Kidney (tissue), 14 donors: ENCODE data around the gene HOXA4. TPM values are rescaled to one million over a fixed set of nuclear protein-coding genes. Genes with fewer than 3 reads are reported as not detected.

Experiments used
- DNase-seq, 5 donors: peaks; one replicate each; pipeline ENCODE4 v3.0.0-alpha.2; 2013 to 2020
- FAIRE-seq: peaks from 2 replicates; lab custom pipeline; 2012; peaks lifted over from hg19 to GRCh38; lab: Jason Lieb, UNC
- H3K27ac ChIP-seq, 2 donors: one replicate each; pipeline ENCODE4 v1.7.0; 2013; ENCODE audit warnings: low read depth in 2 of 2, low read length in 2 of 2, inconsistent platforms in 1 of 2
- H3K27me3 ChIP-seq: one replicate; pipeline ENCODE4 v1.7.1; 2013; ENCODE audit warnings: low read length, inconsistent platforms; ENCODE audit not compliant: control insufficient read depth, insufficient read depth
- H3K36me3 ChIP-seq, 3 donors: one replicate each; pipeline versions ENCODE4 v1.7.0 to v1.7.1; 2013; ENCODE audit warnings: low read length in 3 of 3, control low read depth in 1 of 3, inconsistent platforms in 1 of 3; ENCODE audit not compliant: insufficient read depth in 3 of 3, control insufficient read depth in 2 of 3
- H3K4me1 ChIP-seq, 3 donors: one replicate each; pipeline versions ENCODE4 v1.7.0 to v1.7.1; 2013; ENCODE audit warnings: low read length in 3 of 3, inconsistent platforms in 1 of 3, low read depth in 1 of 3; ENCODE audit not compliant: control insufficient read depth in 2 of 3, insufficient read depth in 2 of 3
- H3K4me3 ChIP-seq, 3 donors: one replicate each; pipeline versions ENCODE4 v1.7.0 to v1.8.1; 2013; ENCODE audit warnings: low read length in 3 of 3, control low read depth in 1 of 3, inconsistent platforms in 1 of 3
- H3K9ac ChIP-seq, 3 donors: one replicate each; pipeline versions ENCODE4 v1.7.0 to v1.7.1; 2013; ENCODE audit warnings: low read length in 3 of 3, control low read depth in 1 of 3, inconsistent platforms in 1 of 3
- H3K9me3 ChIP-seq, 3 donors: one replicate each; pipeline versions ENCODE4 v1.7.0 to v1.7.1; 2013; ENCODE audit warnings: low read length in 3 of 3, control low read depth in 1 of 3, inconsistent platforms in 1 of 3; ENCODE audit not compliant: control insufficient read depth in 2 of 3, insufficient read depth in 1 of 3
- intact Hi-C: fragments of 100-400 bp; cut with DNase I; formaldehyde crosslinking; loops from one replicate; pipeline ENCODE4 v1.11.1; 2022
- polyA plus RNA-seq: library from polyadenylated mRNA; stranded (reverse); fragments of 350-450 nt; fragmentation: Illumina TruSeq; extraction: RNeasy Lipid Tissue Mini Kit (QIAGEN cat#74804); gene quantifications from one replicate; pipeline ENCODE4 v1.2.3, GENCODE V29; 2014; ENCODE audit warnings: low read depth, low replicate concordance; ENCODE audit not compliant: insufficient read depth
- total RNA-seq: library from RNA; stranded (reverse); fragmentation: NEBNext Ultra II Directional; extraction: Animal tissue kit (Norgen Biotek cat#: 25700); gene quantifications from one replicate; pipeline ENCODE4 v1.2.1, GENCODE V29; 2021
- TF ChIP-seq, protein P1 (sequence below): IDR thresholded peaks from 3 replicates; pipeline ENCODE4 v1.5.1; 2012; ENCODE audit warnings: mild to moderate bottlenecking, moderate library complexity, borderline replicate concordance; ENCODE audit not compliant: insufficient read depth; ENCODE audit errors: extremely low read depth
- donor health status: control.
- donor health status: control.
- donor health status: control.
- donor health status: control.
- donor health status: control.
- donor health status: DM: yes; HTN: yes; CAD: no.
- donor health status: Normal renal cell carcinoma (clear cell type).

Gene HOXA4
- total and polyA plus RNA-seq, 2 donors from 2014 or later: 11.2 to 13.0 TPM

DNA sequence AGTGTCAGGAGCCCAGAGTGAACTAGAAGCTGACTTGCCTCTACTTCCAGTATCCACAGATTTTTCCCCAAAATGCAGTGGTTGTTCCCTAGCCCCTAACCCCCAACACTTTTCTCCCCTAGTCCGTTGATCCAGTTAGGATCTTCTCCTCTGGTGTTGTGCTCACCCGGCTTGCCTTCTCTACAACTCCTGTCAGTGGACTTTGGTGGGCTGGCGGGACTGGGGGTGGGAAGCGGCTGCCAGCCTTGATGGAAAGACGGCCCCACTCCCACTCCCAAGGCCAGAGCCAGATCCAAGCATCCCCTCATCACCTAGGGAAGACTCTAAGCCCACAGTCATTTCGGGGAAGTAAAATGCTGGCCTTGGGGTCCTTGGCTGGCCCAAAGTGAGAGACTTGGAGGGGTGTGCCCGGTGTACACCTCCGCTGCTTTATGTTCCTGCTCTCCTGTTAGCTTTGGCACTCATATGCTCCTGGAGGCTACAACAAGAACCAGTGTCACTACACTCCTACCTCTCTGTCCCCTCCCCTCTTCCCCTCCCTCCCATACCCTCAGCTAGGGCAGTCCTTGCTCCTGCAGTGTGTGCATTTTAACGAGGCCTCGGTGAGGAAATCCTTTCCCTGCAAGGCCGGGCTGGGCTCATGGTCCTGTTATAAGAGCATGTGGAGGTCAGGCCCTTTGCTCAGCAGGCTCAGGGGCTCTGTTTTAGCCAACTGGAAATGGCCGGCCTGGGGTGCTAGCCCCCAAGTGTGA lies 44.5 kb upstream of the HOXA4 start:
- intact Hi-C loops: loop anchor here (10.0 kb wide), 1 partner anchor 1320 kb away; no protein-coding TSS in a partner anchor
- H3K9ac ChIP-seq: peak overlapping the region; percentile 10 to 56 (median 47)

DNA sequence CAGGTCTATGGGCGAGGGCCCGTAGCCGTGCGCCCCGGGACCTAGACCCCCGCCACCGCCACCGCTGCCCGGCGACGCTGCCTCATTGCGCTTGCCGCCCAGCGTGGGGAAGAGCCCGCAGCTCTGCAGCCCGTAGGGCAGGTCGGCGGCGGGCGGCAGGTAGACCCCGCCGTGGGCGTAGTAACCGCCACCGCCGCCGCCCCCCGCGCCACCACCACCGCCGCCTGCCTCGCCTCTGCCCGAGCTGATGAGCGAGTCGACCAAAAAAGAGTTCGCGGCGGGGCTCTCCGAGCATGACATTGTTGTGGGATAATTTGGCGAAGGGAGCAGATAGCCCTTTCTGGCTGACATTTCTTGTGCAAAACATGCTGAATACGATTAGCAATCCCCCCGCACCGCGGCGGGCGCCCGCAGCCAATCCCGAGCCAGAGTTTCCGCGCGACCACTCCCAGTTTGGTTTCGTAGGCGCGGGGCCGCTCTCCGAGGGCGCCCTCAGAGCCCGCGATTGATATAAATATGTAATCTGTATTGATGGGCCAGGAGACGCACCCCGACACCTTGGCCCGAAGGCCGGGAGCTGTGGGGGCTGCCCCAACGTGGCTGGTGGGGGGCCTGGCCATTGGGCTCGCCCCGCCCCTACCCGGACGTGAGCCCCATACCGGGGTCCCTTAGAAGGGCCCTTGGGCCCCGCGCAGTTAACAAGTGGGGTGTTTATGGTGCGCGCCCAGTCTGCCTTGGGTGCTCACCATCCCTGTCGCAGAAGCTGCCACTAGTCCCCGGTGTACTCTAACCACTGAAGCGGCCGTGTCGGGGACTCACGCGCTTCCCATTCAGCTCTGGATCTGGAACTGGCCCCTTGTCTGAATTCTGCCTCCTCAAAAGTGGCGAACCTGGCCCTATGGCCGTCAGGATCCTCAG lies 43.7 kb upstream of the HOXA4 start, which contains the start of gene HOXA10:
HOXA10 (minus strand) TSS at position 365 of the 918 bp plus-strand sequence; CDS start at position 351, 14 bp downstream.
- Histone ChIP-seq H3K4me1 (no peaks in the 10 kb centered on the region), H3K4me3 (peak within 1 kb of the TSS; percentile 62 to 86 (median 86)), H3K27ac (peak within 1 kb of the TSS; percentile 84 to 90), H3K9me3 (no peaks in the 10 kb centered on the region), H3K27me3 (no peaks in the 10 kb centered on the region), H3K9ac (peak within 1 kb of the TSS; percentile 48 to 95 (median 72)), H3K36me3 (no peaks in the 10 kb centered on the region)
- DNase-seq (peak; percentile 91 to 95 (median 93)), FAIRE-seq (no peak)
- TF ChIP-seq, protein P1, sequence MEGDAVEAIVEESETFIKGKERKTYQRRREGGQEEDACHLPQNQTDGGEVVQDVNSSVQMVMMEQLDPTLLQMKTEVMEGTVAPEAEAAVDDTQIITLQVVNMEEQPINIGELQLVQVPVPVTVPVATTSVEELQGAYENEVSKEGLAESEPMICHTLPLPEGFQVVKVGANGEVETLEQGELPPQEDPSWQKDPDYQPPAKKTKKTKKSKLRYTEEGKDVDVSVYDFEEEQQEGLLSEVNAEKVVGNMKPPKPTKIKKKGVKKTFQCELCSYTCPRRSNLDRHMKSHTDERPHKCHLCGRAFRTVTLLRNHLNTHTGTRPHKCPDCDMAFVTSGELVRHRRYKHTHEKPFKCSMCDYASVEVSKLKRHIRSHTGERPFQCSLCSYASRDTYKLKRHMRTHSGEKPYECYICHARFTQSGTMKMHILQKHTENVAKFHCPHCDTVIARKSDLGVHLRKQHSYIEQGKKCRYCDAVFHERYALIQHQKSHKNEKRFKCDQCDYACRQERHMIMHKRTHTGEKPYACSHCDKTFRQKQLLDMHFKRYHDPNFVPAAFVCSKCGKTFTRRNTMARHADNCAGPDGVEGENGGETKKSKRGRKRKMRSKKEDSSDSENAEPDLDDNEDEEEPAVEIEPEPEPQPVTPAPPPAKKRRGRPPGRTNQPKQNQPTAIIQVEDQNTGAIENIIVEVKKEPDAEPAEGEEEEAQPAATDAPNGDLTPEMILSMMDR: no peak
- intact Hi-C loops: loop anchor here (10.0 kb wide), 1 partner anchor 1319 kb away; no protein-coding TSS in a partner anchor

More for the DNA sequence above, 44.5 kb upstream of the HOXA4 start:
- no peaks in the 10 kb centered on the region for H3K36me3 ChIP-seq
- peak overlapping the region; percentile 7 to 86 (median 86) for H3K4me3 ChIP-seq
- DNase-seq (peak; percentile 67 to 93 (median 92)), FAIRE-seq (no peak)
- H3K27ac ChIP-seq: peak overlapping the region; percentile 84 to 90
- no peaks in the 10 kb centered on the region for H3K27me3 ChIP-seq
- no peaks in the 10 kb centered on the region for H3K9me3 ChIP-seq
- peaks cover 0 to 4% (median 0%) of the 10 kb centered on the region in 3 donors for H3K4me1 ChIP-seq
- TF ChIP-seq, protein P1: no peak

DNA sequence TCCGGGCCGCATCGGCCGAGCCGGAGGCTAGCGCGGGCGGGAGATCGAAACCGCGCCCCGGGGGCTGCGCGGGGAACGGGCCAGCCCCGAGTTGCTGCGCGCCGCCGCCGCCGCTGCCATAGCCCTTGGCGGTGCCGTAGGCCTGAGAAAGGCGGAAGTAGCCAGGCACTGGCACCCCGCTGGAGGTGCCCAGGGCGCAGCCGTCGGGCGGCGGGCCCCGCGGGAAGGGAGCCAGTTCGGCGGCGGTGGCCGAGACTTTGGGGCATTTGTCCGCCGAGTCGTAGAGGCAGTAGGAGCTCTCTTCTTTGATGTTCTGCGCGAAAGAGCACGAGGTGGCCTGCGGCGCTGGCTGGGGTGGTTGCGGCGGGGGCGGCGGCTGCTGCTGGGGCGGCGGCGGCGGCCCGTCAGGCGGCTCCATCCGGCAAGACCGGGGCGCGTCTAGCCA lies 43.0 kb upstream of the HOXA4 start:
- DNase-seq (peak in 3 of 5 donors; percentile 21 to 79 (median 42)), FAIRE-seq (no peak)
- Histone ChIP-seq H3K4me1 (no peaks in the 10 kb centered on the region), H3K9ac (peak overlapping the region in 2 of 3 donors; percentile 29 to 95), H3K36me3 (no peaks in the 10 kb centered on the region), H3K27me3 (no peaks in the 10 kb centered on the region), H3K4me3 (peak overlapping the region; percentile 36 to 86 (median 43)), H3K27ac (peak overlapping the region; percentile 84 to 90), H3K9me3 (no peaks in the 10 kb centered on the region)
- TF ChIP-seq, protein P1: no peak
- intact Hi-C loops: loop anchor here (10.0 kb wide), 1 partner anchor 1319 kb away; no protein-coding TSS in a partner anchor
